ENCODE data around the gene TMEM184C.

DNA sequence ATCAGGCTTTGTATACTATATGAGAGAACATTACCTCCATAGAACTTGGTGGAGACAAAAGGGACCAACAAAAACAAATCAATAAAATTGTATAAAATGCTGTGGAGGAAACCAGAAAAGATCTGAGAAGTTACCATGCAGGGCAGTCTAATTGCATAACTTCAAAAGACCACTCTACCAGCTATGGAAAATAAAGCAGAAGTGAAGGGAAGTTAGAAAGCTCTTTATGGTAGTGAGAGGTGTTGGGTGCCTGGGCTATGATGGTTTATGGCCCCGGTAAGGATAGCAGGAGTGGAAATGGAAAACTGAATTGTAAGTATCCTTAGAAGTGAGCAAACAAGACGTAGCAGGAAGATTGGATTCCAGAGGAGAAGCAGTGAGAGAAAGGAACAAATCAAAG lies 3.1 kb downstream of the TMEM184C start:
- no peak for TF ChIP-seq POLR2A (IDR thresholded peaks at IDR 0.05)
- TF ChIP-seq, protein P1, sequence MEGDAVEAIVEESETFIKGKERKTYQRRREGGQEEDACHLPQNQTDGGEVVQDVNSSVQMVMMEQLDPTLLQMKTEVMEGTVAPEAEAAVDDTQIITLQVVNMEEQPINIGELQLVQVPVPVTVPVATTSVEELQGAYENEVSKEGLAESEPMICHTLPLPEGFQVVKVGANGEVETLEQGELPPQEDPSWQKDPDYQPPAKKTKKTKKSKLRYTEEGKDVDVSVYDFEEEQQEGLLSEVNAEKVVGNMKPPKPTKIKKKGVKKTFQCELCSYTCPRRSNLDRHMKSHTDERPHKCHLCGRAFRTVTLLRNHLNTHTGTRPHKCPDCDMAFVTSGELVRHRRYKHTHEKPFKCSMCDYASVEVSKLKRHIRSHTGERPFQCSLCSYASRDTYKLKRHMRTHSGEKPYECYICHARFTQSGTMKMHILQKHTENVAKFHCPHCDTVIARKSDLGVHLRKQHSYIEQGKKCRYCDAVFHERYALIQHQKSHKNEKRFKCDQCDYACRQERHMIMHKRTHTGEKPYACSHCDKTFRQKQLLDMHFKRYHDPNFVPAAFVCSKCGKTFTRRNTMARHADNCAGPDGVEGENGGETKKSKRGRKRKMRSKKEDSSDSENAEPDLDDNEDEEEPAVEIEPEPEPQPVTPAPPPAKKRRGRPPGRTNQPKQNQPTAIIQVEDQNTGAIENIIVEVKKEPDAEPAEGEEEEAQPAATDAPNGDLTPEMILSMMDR (IDR thresholded peaks at IDR 0.05) = no peak
